ENCODE data around the gene HOXD3. TPM values are rescaled to one million over a fixed set of nuclear protein-coding genes. Genes with fewer than 3 reads are reported as not detected.

HOXD3 gene
- total RNA-seq, 3 donors from 2014 or later (not counting 1 experiment from before 2014, with no cell fraction given) = not detected

GRCh38 chr2:176167398-176167797 is 10.3 kb downstream of the HOXD3 start:
- intact Hi-C loops (cut with micrococcal nuclease) = no loop called here
- 88% methylated on average over 1 of the region's 1 CpG for WGBS (ENCODE audit: insufficient coverage)

GRCh38 chr2:176169181-176169580 is 12.1 kb downstream of the HOXD3 start:
- Mint-ChIP-seq H3K27me3 (ENCODE audit: low read depth in 2 of 2) (peaks cover 67% of the 10 kb centered on the region in 2 donors), H3K4me3 (no peak overlapping the region), H3K36me3 (peaks cover 8% of the 10 kb centered on the region), H3K4me1 (peaks cover 0 to 2% of the 10 kb centered on the region in 2 donors), H3K9me3 (peaks cover 0 to under 1% of the 10 kb centered on the region in 2 donors), H3K27ac (no peak overlapping the region)
- no peak for DNase-seq
- WGBS (ENCODE audit: insufficient coverage) = 66% methylated on average over 5 of the region's 5 CpGs
- Histone ChIP-seq H3K27ac (ENCODE audit: low read length) (no peak overlapping the region), H3K9me3 (ENCODE audit: control insufficient read depth, insufficient read depth, low read length) (peaks cover 3% of the 10 kb centered on the region), H3K4me3 (ENCODE audit: low read length) (no peak overlapping the region), H3K27me3 (ENCODE audit: control insufficient read depth, insufficient read depth, low read length) (peaks cover 61% of the 10 kb centered on the region), H3K36me3 (ENCODE audit: control insufficient read depth, insufficient read depth, low read length) (no peaks in the 10 kb centered on the region), H3K4me1 (ENCODE audit: control insufficient read depth, insufficient read depth, low read length) (no peaks in the 10 kb centered on the region)
- intact Hi-C loops (cut with micrococcal nuclease) = no loop called here
- no peak for ATAC-seq
- no peak for TF ChIP-seq CTCF (IDR thresholded peaks at IDR 0.05)

More at GRCh38 chr2:176167398-176167797, 10.3 kb downstream of the HOXD3 start:
- peaks cover 62% of the 10 kb centered on the region for H3K27me3 ChIP-seq (ENCODE audit: control insufficient read depth, insufficient read depth, low read length)
- peaks cover 0 to 2% of the 10 kb centered on the region in 2 donors for H3K9me3 Mint-ChIP-seq
- H3K4me1 ChIP-seq (ENCODE audit: control insufficient read depth, insufficient read depth, low read length) = no peaks in the 10 kb centered on the region
- no peak overlapping the region for H3K4me3 ChIP-seq (ENCODE audit: low read length)
- H3K9me3 ChIP-seq (ENCODE audit: control insufficient read depth, insufficient read depth, low read length) = peaks cover 7% of the 10 kb centered on the region
- DNase-seq (no peak), ATAC-seq (no peak)
- H3K27ac ChIP-seq (ENCODE audit: low read length) = no peak overlapping the region
- H3K4me1 Mint-ChIP-seq = peaks cover 0 to 8% of the 10 kb centered on the region in 2 donors
- H3K36me3 Mint-ChIP-seq = peaks cover 14% of the 10 kb centered on the region
- H3K27ac Mint-ChIP-seq = no peak overlapping the region
- no peaks in the 10 kb centered on the region for H3K36me3 ChIP-seq (ENCODE audit: control insufficient read depth, insufficient read depth, low read length)
- H3K4me3 Mint-ChIP-seq = no peak overlapping the region
- peaks cover 62 to 68% of the 10 kb centered on the region in 2 donors for H3K27me3 Mint-ChIP-seq (ENCODE audit: low read depth in 2 of 2)
- TF ChIP-seq CTCF (IDR thresholded peaks at IDR 0.05) = no peak

- H3K9me3 ChIP-seq (ENCODE audit: control insufficient read depth, insufficient read depth, low read length) = peaks cover 3% of the 10 kb centered on the region
- no peaks in the 10 kb centered on the region for H3K4me1 Mint-ChIP-seq
- H3K4me1 ChIP-seq (ENCODE audit: control insufficient read depth, insufficient read depth, low read length) = no peaks in the 10 kb centered on the region
- H3K4me3 Mint-ChIP-seq = no peak overlapping the region
- no peak overlapping the region for H3K27ac Mint-ChIP-seq
- no peaks in the 10 kb centered on the region for H3K9me3 Mint-ChIP-seq
- no peak for DNase-seq
- H3K27ac ChIP-seq (ENCODE audit: low read length) = no peak overlapping the region
- H3K27me3 ChIP-seq (ENCODE audit: control insufficient read depth, insufficient read depth, low read length) = peaks cover 60% of the 10 kb centered on the region
- H3K27me3 Mint-ChIP-seq (ENCODE audit: low read depth in 2 of 2) = peaks cover 66 to 67% of the 10 kb centered on the region in 2 donors
- peaks cover 5% of the 10 kb centered on the region for H3K36me3 Mint-ChIP-seq
- intact Hi-C loops (cut with micrococcal nuclease) = no loop called here
- 88% methylated on average over 1 of the region's 2 CpGs for WGBS (ENCODE audit: insufficient coverage)
- no peak for ATAC-seq
- H3K4me3 ChIP-seq (ENCODE audit: low read length) = no peak overlapping the region
- no peak for TF ChIP-seq CTCF (IDR thresholded peaks at IDR 0.05)
- no peaks in the 10 kb centered on the region for H3K36me3 ChIP-seq (ENCODE audit: control insufficient read depth, insufficient read depth, low read length)
These were observed 12.6 kb downstream of the HOXD3 start for GRCh38 chr2:176169711-176170110.
